Upper lobe of left lung (tissue), 6 donors: ENCODE results near the gene SETDB2. TPM values are rescaled to one million over a fixed set of nuclear protein-coding genes. Genes with fewer than 3 reads are reported as not detected.

Experiments used
- ATAC-seq, 2 donors: fragments of 200-7000 bp; cut with Tn5 transposase; one replicate each; pipeline ENCODE4 v1.9.1; 2022; ENCODE audit warnings: mild to moderate bottlenecking in 2 of 2, moderate library complexity in 2 of 2; ENCODE audit not compliant: low FRiP score in 2 of 2
- DNase-seq, 2 donors: peaks; one replicate each; pipeline ENCODE4 v3.0.0-alpha.2; 2019 to 2020
- H3K27ac ChIP-seq, 4 donors: fragments of 200-600 bp; sonication (generic); one replicate each; pipeline ENCODE4 v1.5.1; 2016 to 2019
- H3K27me3 ChIP-seq, 4 donors: fragments of 200-600 bp; sonication (generic); one replicate each; pipeline ENCODE4 v1.5.1; 2017 to 2019
- H3K36me3 ChIP-seq, 4 donors: fragments of 200-600 bp; sonication (generic); one replicate each; pipeline ENCODE4 v1.5.1; 2016 to 2019
- H3K4me1 ChIP-seq, 4 donors: fragments of 200-600 bp; sonication (generic); one replicate each; pipeline ENCODE4 v1.5.1; 2018 to 2019
- H3K4me3 ChIP-seq, 4 donors: fragments of 200-600 bp; sonication (generic); one replicate each; pipeline ENCODE4 v1.5.1; 2017 to 2019; ENCODE audit warnings: mild to moderate bottlenecking in 2 of 4, moderate library complexity in 1 of 4
- H3K9me3 ChIP-seq, 4 donors: fragments of 200-600 bp; sonication (generic); one replicate each; pipeline ENCODE4 v1.5.1; 2018 to 2019
- CTCF ChIP-seq, 6 experiments: fragments of 450-650 bp in 4 of 6; fragments of 200-600 bp in 2 of 6; sonication (generic) in 2 of 6; IDR thresholded peaks; one replicate each; pipeline ENCODE4 v1.5.1; 2016 to 2019; ENCODE audit warnings: antibody characterized with exemption in 6 of 6
- EP300 ChIP-seq, 4 donors: sonication (generic); formaldehyde crosslinking; IDR thresholded peaks; one replicate each; pipeline ENCODE4 v1.5.1; 2017; ENCODE audit warnings: antibody characterized with exemption in 4 of 4, control low read depth in 2 of 4
- POLR2A ChIP-seq, 4 donors: fragments of 450-650 bp; IDR thresholded peaks; one replicate each; pipeline ENCODE4 v1.5.1; 2016 to 2017; ENCODE audit warnings: antibody characterized with exemption in 4 of 4, mild to moderate bottlenecking in 2 of 4
- POLR2AphosphoS5 ChIP-seq, 2 donors: sonication (generic); formaldehyde crosslinking; IDR thresholded peaks; one replicate each; pipeline ENCODE4 v1.5.1; 2017; ENCODE audit warnings: antibody characterized with exemption in 2 of 2
- WGBS, 2 donors: methylation state at CpG; one replicate each; pipeline ENCODE4 v1.1.5; 2017 to 2018; 5-methylcytosine and 5-hydroxymethylcytosine counted together
- total RNA-seq, 6 donors: library from RNA; depleted of rRNA in 4 of 6; stranded (reverse); fragments of >200 nt in 4 of 6; gene quantifications; one replicate each; pipeline versions ENCODE4 v1.1.0 to v1.2.1, GENCODE V29; 2016 to 2021
- donor health status: DM: no; HTN: no; CAD: no; lungs with moderate emphysema.
- donor health status: DM: no; HTN: yes; CAD: no; lungs with severe emphysema.

The SETDB2 gene
- total RNA-seq, 6 donors from 2014 or later = 5.0 to 17.8 (median 14.1) TPM

- H3K9me3 ChIP-seq = peaks cover 0 to 10% (median 7%) of the 10 kb centered on the region in 4 donors
- no peaks in the 10 kb centered on the region for H3K36me3 ChIP-seq
- WGBS, 2 donors = 76 to 79% methylated on average over 3 of the region's 3 CpGs
- no peak overlapping the region for H3K27ac ChIP-seq
- TF ChIP-seq CTCF (IDR thresholded peaks at IDR 0.05) = no peak
- DNase-seq (no peak), ATAC-seq (no peak)
- H3K4me3 ChIP-seq = no peak overlapping the region
- H3K4me1 ChIP-seq = no peaks in the 10 kb centered on the region
- H3K27me3 ChIP-seq = no peaks in the 10 kb centered on the region
These were observed 35.1 kb upstream of the SETDB2 start for GRCh38 chr13:49409008-49409407.

- Histone ChIP-seq H3K36me3 (no peaks in the 10 kb centered on the region), H3K9me3 (peaks cover 0 to 4% (median 1%) of the 10 kb centered on the region in 4 donors), H3K27me3 (no peaks in the 10 kb centered on the region), H3K4me3 (no peak overlapping the region), H3K4me1 (no peaks in the 10 kb centered on the region), H3K27ac (no peak overlapping the region)
- TF ChIP-seq EP300 (IDR thresholded peaks at IDR 0.05) (no peak), POLR2AphosphoS5 (IDR thresholded peaks at IDR 0.05) (no peak), POLR2A (IDR thresholded peaks at IDR 0.05) (no peak), CTCF (IDR thresholded peaks at IDR 0.05) (no peak)
- DNase-seq (no peak), ATAC-seq (no peak)
- WGBS, 2 donors = 85 to 87% methylated on average over 4 of the region's 4 CpGs
These were observed 34.1 kb upstream of the SETDB2 start for GRCh38 chr13:49410006-49410405.

- Histone ChIP-seq H3K9me3 (no peaks in the 10 kb centered on the region), H3K4me3 (no peak overlapping the region), H3K36me3 (no peaks in the 10 kb centered on the region), H3K4me1 (no peaks in the 10 kb centered on the region), H3K27me3 (no peaks in the 10 kb centered on the region), H3K27ac (no peak overlapping the region)
- TF ChIP-seq POLR2A (IDR thresholded peaks at IDR 0.05) (no peak), EP300 (IDR thresholded peaks at IDR 0.05) (no peak), CTCF (IDR thresholded peaks at IDR 0.05) (no peak), POLR2AphosphoS5 (IDR thresholded peaks at IDR 0.05) (no peak)
- DNase-seq (no peak), ATAC-seq (no peak)
These were observed 33.6 kb upstream of the SETDB2 start for GRCh38 chr13:49410477-49410876.

GRCh38 chr13:49411353-49411752 is 32.7 kb upstream of the SETDB2 start:
- no peak for ATAC-seq
- H3K27me3 ChIP-seq = no peaks in the 10 kb centered on the region
- H3K36me3 ChIP-seq = no peaks in the 10 kb centered on the region
- TF ChIP-seq EP300 (IDR thresholded peaks at IDR 0.05) (no peak), POLR2A (IDR thresholded peaks at IDR 0.05) (no peak)
- H3K4me1 ChIP-seq = no peaks in the 10 kb centered on the region
- DNase-seq = no peak
- no peaks in the 10 kb centered on the region for H3K9me3 ChIP-seq
- WGBS, 2 donors = 94 to 97% methylated on average over 5 of the region's 5 CpGs
- no peak overlapping the region for H3K27ac ChIP-seq
- H3K4me3 ChIP-seq = no peak overlapping the region

GRCh38 chr13:49412749-49413148 is 31.3 kb upstream of the SETDB2 start:
- WGBS, 2 donors = 92 to 94% methylated on average over 2 of the region's 2 CpGs
- H3K9me3 ChIP-seq = no peaks in the 10 kb centered on the region
- no peak for ATAC-seq

More at GRCh38 chr13:49412749-49413148, 31.3 kb upstream of the SETDB2 start:
- Histone ChIP-seq H3K4me1 (no peaks in the 10 kb centered on the region), H3K36me3 (no peaks in the 10 kb centered on the region), H3K4me3 (no peak overlapping the region), H3K27ac (no peak overlapping the region), H3K27me3 (no peaks in the 10 kb centered on the region)
- TF ChIP-seq POLR2AphosphoS5 (IDR thresholded peaks at IDR 0.05) (no peak), EP300 (IDR thresholded peaks at IDR 0.05) (no peak), CTCF (IDR thresholded peaks at IDR 0.05) (no peak), POLR2A (IDR thresholded peaks at IDR 0.05) (no peak)
- no peak for DNase-seq
